GM11168 (cell line): ENCODE results near the gene APC2.

Source experiments
- in situ Hi-C: fragments of 300-500 bp; cut with MboI; formaldehyde crosslinking; loops from one replicate; pipeline ENCODE4 v1.12.0; 2022; ENCODE audit warnings: low sequenced_read_pairs; ENCODE audit not compliant: unreplicated experiment

The APC2 gene

GRCh38 chr19:1522061-1522460 lies 72.1 kb downstream of the APC2 start:
- in situ Hi-C loops, result no loop called here

GRCh38 chr19:1522838-1523237 lies 72.9 kb downstream of the APC2 start:
- in situ Hi-C loops, result no loop called here
